Calu3 (cell line): ENCODE results near the gene MS4A10. TPM values are rescaled to one million over a fixed set of nuclear protein-coding genes. Genes with fewer than 3 reads are reported as not detected.

Experiments
- BruUV-seq: library from RNA; stranded (reverse); fragments of 400-500 nt; replicated peaks from 2 replicates; lab custom pipeline; 2021; lab: Mats Ljungman, UMichigan
- CTCF ChIA-PET: fragments of 300-600 bp; sonication (Branson Sonifier 250); formaldehyde crosslinking; loops from one replicate; lab custom pipeline; 2022; ENCODE audit warnings: antibody characterized with exemption; lab: Charles Lee
- DNase-seq: peaks from one replicate; pipeline ENCODE4 v3.0.0; 2022
- H3K27ac Mint-ChIP-seq: one replicate; pipeline ENCODE4 v1.8.0; 2022; ENCODE audit warnings: mixed read lengths; ENCODE audit not compliant: unreplicated experiment
- H3K27me3 Mint-ChIP-seq: one replicate; pipeline ENCODE4 v1.8.0; 2022; ENCODE audit warnings: mixed read lengths; ENCODE audit not compliant: unreplicated experiment
- H3K36me3 Mint-ChIP-seq: one replicate; pipeline ENCODE4 v1.8.0; 2022; ENCODE audit warnings: mild to moderate bottlenecking, moderate library complexity, mixed read lengths; ENCODE audit not compliant: insufficient read depth, unreplicated experiment
- H3K4me1 Mint-ChIP-seq: one replicate; pipeline ENCODE4 v1.8.0; 2022; ENCODE audit warnings: mild to moderate bottlenecking, low read depth, mixed read lengths; ENCODE audit not compliant: unreplicated experiment
- H3K4me3 Mint-ChIP-seq: one replicate; pipeline ENCODE4 v1.8.0; 2022; ENCODE audit warnings: mild to moderate bottlenecking, low read depth, moderate library complexity, mixed read lengths; ENCODE audit not compliant: unreplicated experiment
- H3K9me3 Mint-ChIP-seq: one replicate; pipeline ENCODE4 v1.8.0; 2022; ENCODE audit warnings: low read depth, mixed read lengths; ENCODE audit not compliant: unreplicated experiment
- CTCF ChIP-seq: fragments of 200-600 bp; IDR thresholded peaks from one replicate; pipeline ENCODE4 v1.8.0; 2022; ENCODE audit warnings: antibody characterized with exemption; ENCODE audit not compliant: unreplicated experiment
- intact Hi-C: fragments of 100-400 bp; cut with micrococcal nuclease; formaldehyde crosslinking; loops from one replicate; pipeline ENCODE4 v1.10.0; 2022; ENCODE audit not compliant: unreplicated experiment
- total RNA-seq: library from RNA; stranded (reverse); gene quantifications from 2 replicates; pipeline ENCODE4 v1.2.3, GENCODE V29; 2022

The MS4A10 gene
- total RNA-seq, 1 experiment from 2014 or later = not detected

GRCh38 chr11:60845338-60845737 is 60.2 kb downstream of the MS4A10 start:
- TF ChIP-seq CTCF = no peak
- H3K9me3 Mint-ChIP-seq = no peaks in the 10 kb centered on the region
- H3K27me3 Mint-ChIP-seq = no peaks in the 10 kb centered on the region
- H3K36me3 Mint-ChIP-seq = peaks cover 69% of the 10 kb centered on the region
- H3K4me1 Mint-ChIP-seq = peaks cover 39% of the 10 kb centered on the region
- intact Hi-C loops = no loop called here
- BruUV-seq = no TSS peak
- CTCF ChIA-PET = no interaction called here
- DNase-seq = no peak
- H3K27ac Mint-ChIP-seq = no peak overlapping the region
- peak overlapping the region; percentile 93 for H3K4me3 Mint-ChIP-seq

GRCh38 chr11:60847281-60847680 is 62.1 kb downstream of the MS4A10 start:
- BruUV-seq = no TSS peak
- Mint-ChIP-seq H3K9me3 (no peaks in the 10 kb centered on the region), H3K36me3 (peaks cover 66% of the 10 kb centered on the region), H3K4me3 (no peak overlapping the region), H3K27me3 (no peaks in the 10 kb centered on the region), H3K27ac (no peak overlapping the region), H3K4me1 (peaks cover 34% of the 10 kb centered on the region)
- CTCF ChIA-PET = no interaction called here
- DNase-seq = no peak
- intact Hi-C loops = no loop called here
- no peak for TF ChIP-seq CTCF

GRCh38 chr11:60847896-60848295 is 62.8 kb downstream of the MS4A10 start:
- peaks cover 66% of the 10 kb centered on the region for H3K36me3 Mint-ChIP-seq
- DNase-seq = no peak
- H3K27me3 Mint-ChIP-seq = no peaks in the 10 kb centered on the region
- BruUV-seq = no TSS peak
- no peaks in the 10 kb centered on the region for H3K9me3 Mint-ChIP-seq
- intact Hi-C loops = no loop called here
- CTCF ChIA-PET = no interaction called here
- H3K27ac Mint-ChIP-seq = no peak overlapping the region
- TF ChIP-seq CTCF = no peak
- no peak overlapping the region for H3K4me3 Mint-ChIP-seq
- peaks cover 35% of the 10 kb centered on the region for H3K4me1 Mint-ChIP-seq

- BruUV-seq = no TSS peak
- peaks cover 28% of the 10 kb centered on the region for H3K4me1 Mint-ChIP-seq
- H3K27me3 Mint-ChIP-seq = no peaks in the 10 kb centered on the region
Measured at GRCh38 chr11:60848714-60849151, 63.6 kb downstream of the MS4A10 start.

More at GRCh38 chr11:60848714-60849151, 63.6 kb downstream of the MS4A10 start:
- no peak for TF ChIP-seq CTCF
- Mint-ChIP-seq H3K9me3 (no peaks in the 10 kb centered on the region), H3K36me3 (peaks cover 62% of the 10 kb centered on the region), H3K27ac (no peak overlapping the region), H3K4me3 (no peak overlapping the region)
- intact Hi-C loops = no loop called here
- CTCF ChIA-PET = no interaction called here
- no peak for DNase-seq
